K562 (cell line): ENCODE data around the gene CTAG1B. TPM values are rescaled to one million over a fixed set of nuclear protein-coding genes. Genes with fewer than 3 reads are reported as not detected.

ENCODE experiments used
- ESRRB ChIP-seq: fragments of 250-450 bp; sonication (Bioruptor Pico); IDR thresholded peaks from 2 replicates; pipeline ENCODE4 v1.5.0; 2020; ENCODE audit warnings: mild to moderate bottlenecking, moderate library complexity, borderline replicate concordance
- MED1 ChIP-seq: sonication (generic); formaldehyde crosslinking; IDR thresholded peaks from 2 replicates; pipeline ENCODE4 v1.8.1; 2023; ENCODE audit warnings: missing genetic modification reagents, borderline replicate concordance
- PHF8 ChIP-seq: fragments of 200-600 bp; sonication (generic); IDR thresholded peaks from 2 replicates; pipeline ENCODE4 v1.6.1; 2012; ENCODE audit warnings: mixed run types, mild to moderate bottlenecking, inconsistent platforms, low read length, moderate library complexity, borderline replicate concordance
- POLR2G ChIP-seq: fragments of 200-400 bp; formaldehyde crosslinking; IDR thresholded peaks from 2 replicates; pipeline ENCODE4 v1.6.1; 2017; ENCODE audit warnings: low read depth, mild to moderate bottlenecking, antibody characterized with exemption, low read length, moderate library complexity
- ZKSCAN8 ChIP-seq: fragments of 200-800 bp; sonication (Bioruptor generic); IDR thresholded peaks from 2 replicates; pipeline ENCODE4 v1.6.1; 2016; ENCODE audit warnings: missing genetic modification characterization, missing compliant biosample characterization
- ZNF778 ChIP-seq: fragments of 450-650 bp; formaldehyde crosslinking; IDR thresholded peaks from 2 replicates; pipeline ENCODE4 v1.4.0; 2020; ENCODE audit warnings: mild to moderate bottlenecking, moderate library complexity
- polyA plus RNA-seq, 8 experiments: library from polyadenylated mRNA; depleted of rRNA in 4 of 8; stranded (reverse) in 5 of 8; unstranded in 3 of 8; fragments of >200 nt; fragmentation: Nextera tagmentation in 2 of 8; fragmentation: Illumina TruSeq in 1 of 8; extraction: Ambion mirVana in 2 of 8; extraction: Trizol in 1 of 8; gene quantifications; 2 replicates each; pipeline versions ENCODE4 v1.2.1 to v1.2.3, GENCODE V29; 2011 to 2014; ENCODE audit warnings: inconsistent platforms in 1 of 8, missing spikeins in 1 of 8
- total RNA-seq, 7 experiments: library from RNA; depleted of rRNA in 6 of 7; stranded (reverse); fragments of >200 nt in 6 of 7; fragmentation: Illumina TruSeq in 2 of 7; extraction: Trizol in 2 of 7; gene quantifications; 2 replicates each; pipeline versions ENCODE4 v1.2.1 to v1.2.3, GENCODE V29; 2011 to 2021; ENCODE audit warnings: low replicate concordance in 1 of 7
- TF ChIP-seq, protein P1 (sequence below): fragments of 450-650 bp; formaldehyde crosslinking; IDR thresholded peaks from 2 replicates; pipeline ENCODE4 v1.4.0; 2022; ENCODE audit warnings: missing genetic modification characterization
- TF ChIP-seq, protein P2 (sequence below): fragments of 250-450 bp; sonication (Bioruptor Pico); IDR thresholded peaks from 2 replicates; pipeline ENCODE4 v1.5.0; 2021; ENCODE audit warnings: mild to moderate bottlenecking, borderline replicate concordance
- TF ChIP-seq, protein P3 (sequence below): sonication (generic); formaldehyde crosslinking; IDR thresholded peaks from 2 replicates; pipeline ENCODE4 v1.8.0; 2022; ENCODE audit warnings: missing genetic modification reagents, mild to moderate bottlenecking, moderate library complexity, borderline replicate concordance

The CTAG1B gene
- total and polyA plus RNA-seq, 9 of the 15 experiments (the other 6 are each of a cell fraction or from before 2014, with no cell fraction given), result not detected

DNA sequence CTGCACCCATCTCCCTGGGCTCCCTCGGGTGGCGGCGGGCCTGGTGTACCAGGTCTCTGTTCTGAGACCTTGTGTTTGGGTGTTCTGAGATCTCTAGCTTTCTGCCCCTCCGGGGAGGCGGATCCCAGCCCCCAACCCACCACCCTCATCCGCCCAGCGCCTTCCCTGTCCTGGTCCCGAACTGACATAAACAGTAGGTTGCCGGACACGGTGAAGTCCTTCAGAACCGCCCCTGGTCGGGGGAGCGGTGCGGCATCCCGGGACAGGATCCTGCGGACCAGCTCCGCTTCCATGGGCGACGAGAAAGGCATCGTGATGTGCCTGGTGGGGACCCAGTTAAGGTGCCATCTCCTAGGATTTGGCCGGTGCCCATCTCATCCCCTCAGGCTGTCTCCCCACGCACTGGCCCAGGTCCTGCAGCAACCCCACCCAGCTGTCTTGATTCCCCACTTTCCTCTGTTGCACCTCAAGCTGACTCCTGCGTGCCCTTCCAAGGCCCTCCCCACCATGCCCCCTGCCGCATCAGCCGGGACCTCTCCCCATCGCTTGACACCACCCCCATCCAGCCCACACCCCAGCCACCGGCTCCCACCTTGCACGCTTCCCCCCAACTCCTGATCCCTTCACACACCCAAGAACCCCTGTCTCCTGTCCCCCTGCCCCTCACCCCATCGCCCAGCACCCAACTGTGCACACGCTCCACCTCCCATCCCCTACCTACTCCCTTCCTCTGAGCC lies 33.4 kb upstream of the CTAG1B start (continued):
- TF ChIP-seq, protein P1, sequence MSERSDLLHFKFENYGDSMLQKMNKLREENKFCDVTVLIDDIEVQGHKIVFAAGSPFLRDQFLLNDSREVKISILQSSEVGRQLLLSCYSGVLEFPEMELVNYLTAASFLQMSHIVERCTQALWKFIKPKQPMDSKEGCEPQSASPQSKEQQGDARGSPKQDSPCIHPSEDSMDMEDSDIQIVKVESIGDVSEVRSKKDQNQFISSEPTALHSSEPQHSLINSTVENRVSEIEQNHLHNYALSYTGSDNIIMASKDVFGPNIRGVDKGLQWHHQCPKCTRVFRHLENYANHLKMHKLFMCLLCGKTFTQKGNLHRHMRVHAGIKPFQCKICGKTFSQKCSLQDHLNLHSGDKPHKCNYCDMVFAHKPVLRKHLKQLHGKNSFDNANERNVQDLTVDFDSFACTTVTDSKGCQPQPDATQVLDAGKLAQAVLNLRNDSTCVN, result no peak
- TF ChIP-seq ESRRB (CRISPR knock-in tag), result no peak
- TF ChIP-seq MED1, result no peak
- TF ChIP-seq POLR2G, result no peak
- TF ChIP-seq, protein P2, sequence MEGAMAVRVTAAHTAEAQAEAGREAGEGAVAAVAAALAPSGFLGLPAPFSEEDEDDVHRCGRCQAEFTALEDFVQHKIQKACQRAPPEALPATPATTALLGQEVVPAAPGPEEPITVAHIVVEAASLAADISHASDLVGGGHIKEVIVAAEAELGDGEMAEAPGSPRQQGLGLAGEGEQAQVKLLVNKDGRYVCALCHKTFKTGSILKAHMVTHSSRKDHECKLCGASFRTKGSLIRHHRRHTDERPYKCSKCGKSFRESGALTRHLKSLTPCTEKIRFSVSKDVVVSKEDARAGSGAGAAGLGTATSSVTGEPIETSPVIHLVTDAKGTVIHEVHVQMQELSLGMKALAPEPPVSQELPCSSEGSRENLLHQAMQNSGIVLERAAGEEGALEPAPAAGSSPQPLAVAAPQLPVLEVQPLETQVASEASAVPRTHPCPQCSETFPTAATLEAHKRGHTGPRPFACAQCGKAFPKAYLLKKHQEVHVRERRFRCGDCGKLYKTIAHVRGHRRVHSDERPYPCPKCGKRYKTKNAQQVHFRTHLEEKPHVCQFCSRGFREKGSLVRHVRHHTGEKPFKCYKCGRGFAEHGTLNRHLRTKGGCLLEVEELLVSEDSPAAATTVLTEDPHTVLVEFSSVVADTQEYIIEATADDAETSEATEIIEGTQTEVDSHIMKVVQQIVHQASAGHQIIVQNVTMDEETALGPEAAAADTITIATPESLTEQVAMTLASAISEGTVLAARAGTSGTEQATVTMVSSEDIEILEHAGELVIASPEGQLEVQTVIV, result no peak
- TF ChIP-seq, protein P3, sequence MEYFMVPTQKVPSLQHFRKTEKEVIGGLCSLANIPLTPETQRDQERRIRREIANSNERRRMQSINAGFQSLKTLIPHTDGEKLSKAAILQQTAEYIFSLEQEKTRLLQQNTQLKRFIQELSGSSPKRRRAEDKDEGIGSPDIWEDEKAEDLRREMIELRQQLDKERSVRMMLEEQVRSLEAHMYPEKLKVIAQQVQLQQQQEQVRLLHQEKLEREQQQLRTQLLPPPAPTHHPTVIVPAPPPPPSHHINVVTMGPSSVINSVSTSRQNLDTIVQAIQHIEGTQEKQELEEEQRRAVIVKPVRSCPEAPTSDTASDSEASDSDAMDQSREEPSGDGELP (CRISPR knock-in tag), result no peak
- no peak for TF ChIP-seq ZKSCAN8 (CRISPR knock-in tag)
- no peak for TF ChIP-seq PHF8
- TF ChIP-seq ZNF778 (CRISPR knock-in tag), result no peak
